Ishikawa (cell line): ENCODE results near the gene TNS3.

ENCODE experiments used
- CEBPB ChIP-seq: IDR thresholded peaks from 2 replicates; pipeline ENCODE4 v1.6.1; 2012
- CREB1 ChIP-seq: IDR thresholded peaks from 2 replicates; pipeline ENCODE4 v1.6.1; 2012; ENCODE audit warnings: low read depth
- EGR1 ChIP-seq: IDR thresholded peaks from 2 replicates; pipeline ENCODE4 v1.6.1; 2012
- EP300 ChIP-seq: IDR thresholded peaks from 2 replicates; pipeline ENCODE4 v1.6.1; 2012; ENCODE audit warnings: borderline replicate concordance
- FOXM1 ChIP-seq: IDR thresholded peaks from 2 replicates; pipeline ENCODE4 v1.6.1; 2012; ENCODE audit warnings: low read depth, borderline replicate concordance
- RAD21 ChIP-seq: IDR thresholded peaks from 2 replicates; pipeline ENCODE4 v1.6.1; 2012; ENCODE audit warnings: low read depth
- TCF12 ChIP-seq: IDR thresholded peaks from 2 replicates; pipeline ENCODE4 v1.6.1; 2012; ENCODE audit warnings: low read depth
- TEAD4 ChIP-seq: IDR thresholded peaks from 2 replicates; pipeline ENCODE4 v1.6.1; 2012
- YY1 ChIP-seq: IDR thresholded peaks from 2 replicates; pipeline ENCODE4 v1.6.1; 2012; ENCODE audit warnings: low read depth
- TF ChIP-seq, protein P1 (sequence below): IDR thresholded peaks from 2 replicates; pipeline ENCODE4 v1.6.1; 2012
- TF ChIP-seq, protein P2 (sequence below): IDR thresholded peaks from 2 replicates; pipeline ENCODE4 v1.6.1; 2012

DNA sequence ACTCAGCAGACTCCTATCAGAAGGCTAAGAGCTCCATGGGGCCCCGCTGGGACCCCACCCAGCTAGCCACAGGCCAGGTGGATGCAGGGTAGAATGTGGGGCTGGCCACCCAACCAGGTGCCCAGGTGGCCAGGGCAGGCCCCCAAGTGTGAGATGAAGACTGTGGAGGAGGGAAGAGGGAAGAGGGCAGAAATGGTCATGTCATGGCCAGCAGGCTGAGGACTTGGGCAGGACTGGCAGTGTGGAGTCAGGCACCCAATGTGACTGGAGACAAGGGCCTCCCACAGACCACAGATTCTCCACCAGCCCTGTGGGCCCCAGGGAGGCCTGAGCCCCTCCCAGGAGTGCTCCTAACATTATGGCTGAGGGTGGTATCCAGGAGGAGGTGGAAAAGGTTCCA, 141.6 kb downstream of the TNS3 start:
- TF ChIP-seq YY1 (no peak), CEBPB (no peak), CREB1 (no peak), EP300 (no peak), EGR1 (no peak), RAD21 (no peak), TEAD4 (no peak), FOXM1 (no peak), TCF12 (no peak)
- TF ChIP-seq, protein P1, sequence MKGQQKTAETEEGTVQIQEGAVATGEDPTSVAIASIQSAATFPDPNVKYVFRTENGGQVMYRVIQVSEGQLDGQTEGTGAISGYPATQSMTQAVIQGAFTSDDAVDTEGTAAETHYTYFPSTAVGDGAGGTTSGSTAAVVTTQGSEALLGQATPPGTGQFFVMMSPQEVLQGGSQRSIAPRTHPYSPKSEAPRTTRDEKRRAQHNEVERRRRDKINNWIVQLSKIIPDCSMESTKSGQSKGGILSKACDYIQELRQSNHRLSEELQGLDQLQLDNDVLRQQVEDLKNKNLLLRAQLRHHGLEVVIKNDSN: no peak
- TF ChIP-seq, protein P2, sequence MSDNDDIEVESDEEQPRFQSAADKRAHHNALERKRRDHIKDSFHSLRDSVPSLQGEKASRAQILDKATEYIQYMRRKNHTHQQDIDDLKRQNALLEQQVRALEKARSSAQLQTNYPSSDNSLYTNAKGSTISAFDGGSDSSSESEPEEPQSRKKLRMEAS: no peak
